Adrenal gland (tissue), 5 donors: ENCODE results near the gene TSFM.

Experiments
- POLR2A ChIP-seq, 2 donors: fragments of 450-650 bp; IDR thresholded peaks; one replicate each; pipeline ENCODE4 v1.6.1; 2017; ENCODE audit warnings: antibody characterized with exemption in 2 of 2, mild to moderate bottlenecking in 2 of 2, moderate library complexity in 1 of 2
- TF ChIP-seq, protein P1 (sequence below), 6 experiments: fragments of 450-650 bp in 4 of 6; fragments of 200-600 bp in 2 of 6; sonication (generic) in 1 of 6; IDR thresholded peaks; 1 replicate in 5 of 6; 2 replicates in 1 of 6; pipeline versions ENCODE4 v1.5.1 to v1.8.0; 2016 to 2021; ENCODE audit warnings: antibody characterized with exemption in 6 of 6, mild to moderate bottlenecking in 2 of 6, moderate library complexity in 1 of 6
- donor health status: DM: no; HTN: no; CAD: no.

DNA sequence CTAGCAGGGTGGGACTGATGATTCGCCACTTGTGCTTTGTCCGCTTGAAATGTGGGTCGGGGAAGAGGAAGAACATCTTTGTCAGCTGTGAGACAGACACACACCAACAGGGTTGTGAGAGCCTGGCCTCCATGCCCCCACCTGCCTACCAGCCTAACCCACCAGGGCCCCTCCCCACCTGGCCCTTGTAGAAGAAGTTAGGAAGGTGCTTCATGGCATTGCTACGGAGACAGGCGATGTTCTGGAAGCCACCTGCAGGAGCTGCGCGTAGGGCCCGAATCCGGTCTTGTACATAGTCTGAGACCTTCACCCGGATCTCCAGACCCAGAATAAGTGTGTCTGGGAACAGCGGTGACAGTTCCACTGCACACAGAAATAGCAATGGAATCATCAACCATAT lies 13.0 kb upstream of the TSFM start:
- TF ChIP-seq, protein P1, sequence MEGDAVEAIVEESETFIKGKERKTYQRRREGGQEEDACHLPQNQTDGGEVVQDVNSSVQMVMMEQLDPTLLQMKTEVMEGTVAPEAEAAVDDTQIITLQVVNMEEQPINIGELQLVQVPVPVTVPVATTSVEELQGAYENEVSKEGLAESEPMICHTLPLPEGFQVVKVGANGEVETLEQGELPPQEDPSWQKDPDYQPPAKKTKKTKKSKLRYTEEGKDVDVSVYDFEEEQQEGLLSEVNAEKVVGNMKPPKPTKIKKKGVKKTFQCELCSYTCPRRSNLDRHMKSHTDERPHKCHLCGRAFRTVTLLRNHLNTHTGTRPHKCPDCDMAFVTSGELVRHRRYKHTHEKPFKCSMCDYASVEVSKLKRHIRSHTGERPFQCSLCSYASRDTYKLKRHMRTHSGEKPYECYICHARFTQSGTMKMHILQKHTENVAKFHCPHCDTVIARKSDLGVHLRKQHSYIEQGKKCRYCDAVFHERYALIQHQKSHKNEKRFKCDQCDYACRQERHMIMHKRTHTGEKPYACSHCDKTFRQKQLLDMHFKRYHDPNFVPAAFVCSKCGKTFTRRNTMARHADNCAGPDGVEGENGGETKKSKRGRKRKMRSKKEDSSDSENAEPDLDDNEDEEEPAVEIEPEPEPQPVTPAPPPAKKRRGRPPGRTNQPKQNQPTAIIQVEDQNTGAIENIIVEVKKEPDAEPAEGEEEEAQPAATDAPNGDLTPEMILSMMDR (IDR thresholded peaks at IDR 0.05), result no peak
- no peak for TF ChIP-seq POLR2A (IDR thresholded peaks at IDR 0.05)
